ENCODE results near the gene CA6.
A peak's percentile ranks its signal among the peaks of the same experiment; 100 is the strongest.
"Not testable (repeated sequence)": the region's sequence is repeated elsewhere in the genome, so short reads cannot be mapped to it uniquely, and the experiment has no call there.

Gene CA6

DNA sequence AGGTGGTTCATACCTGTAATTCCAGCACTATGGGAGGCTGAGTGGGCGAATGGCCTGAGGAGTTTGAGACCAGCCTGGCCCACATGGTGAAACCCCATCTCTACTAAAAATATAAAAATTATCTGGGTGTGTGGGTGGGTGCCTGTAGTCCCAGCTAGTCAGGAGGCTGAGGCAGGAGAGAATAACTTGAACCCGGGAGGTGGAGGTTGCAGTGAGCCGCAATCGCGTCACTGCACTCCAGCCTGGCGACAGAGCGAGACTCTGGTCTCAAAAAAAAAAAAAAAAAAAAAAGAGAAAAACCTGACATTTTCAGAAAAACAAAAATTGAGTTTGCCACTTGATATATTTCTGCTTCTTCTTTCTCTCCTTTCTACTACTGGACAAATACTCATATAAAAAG, 24.3 kb downstream of the CA6 start:
- DNase-seq (ENCODE audit: low read depth in 2 of 2): no peak

DNA sequence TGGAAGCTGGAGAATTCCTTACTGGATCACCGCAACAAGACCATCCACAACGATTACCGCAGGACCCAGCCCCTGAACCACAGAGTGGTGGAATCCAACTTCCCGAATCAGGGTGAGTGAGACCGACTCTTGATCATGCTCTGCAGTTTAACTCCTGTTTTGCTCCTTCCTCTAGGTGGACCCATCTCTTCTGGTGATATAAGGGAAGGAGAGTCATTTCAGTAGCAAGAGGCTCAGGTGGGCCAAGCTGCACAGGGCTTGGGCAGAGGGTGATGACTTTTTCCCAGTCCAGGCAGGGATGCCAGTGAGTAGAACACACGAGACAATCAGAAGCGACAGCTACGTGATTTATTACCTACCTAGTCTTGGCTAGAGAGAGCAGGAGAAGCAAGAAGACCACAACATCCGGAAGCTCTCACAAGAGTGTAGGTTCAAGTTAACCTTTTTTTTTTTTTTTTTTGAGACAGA, 25.2 kb downstream of the CA6 start:
- DNase-seq (ENCODE audit: low read depth in 2 of 2): no peak

DNA sequence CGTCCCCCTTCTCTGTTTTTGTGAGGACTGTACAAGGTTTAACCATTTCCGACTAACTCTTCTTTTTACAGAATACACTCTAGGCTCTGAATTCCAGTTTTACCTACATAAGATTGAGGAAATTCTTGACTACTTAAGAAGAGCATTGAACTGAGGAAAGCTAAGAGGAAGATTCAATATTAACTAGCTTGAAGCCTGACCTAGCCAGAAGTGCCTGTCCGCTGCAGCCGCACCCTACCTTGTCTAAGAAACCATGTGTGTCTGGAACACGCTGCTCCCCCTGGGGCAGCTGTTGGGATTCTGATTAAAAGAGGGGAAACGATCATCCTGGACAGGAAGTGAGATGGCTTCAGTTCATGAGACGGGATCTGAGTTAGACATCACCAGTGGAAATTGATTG, 28.9 kb downstream of the CA6 start:
- DNase-seq (ENCODE audit: low read depth in 2 of 2): no peak

DNA sequence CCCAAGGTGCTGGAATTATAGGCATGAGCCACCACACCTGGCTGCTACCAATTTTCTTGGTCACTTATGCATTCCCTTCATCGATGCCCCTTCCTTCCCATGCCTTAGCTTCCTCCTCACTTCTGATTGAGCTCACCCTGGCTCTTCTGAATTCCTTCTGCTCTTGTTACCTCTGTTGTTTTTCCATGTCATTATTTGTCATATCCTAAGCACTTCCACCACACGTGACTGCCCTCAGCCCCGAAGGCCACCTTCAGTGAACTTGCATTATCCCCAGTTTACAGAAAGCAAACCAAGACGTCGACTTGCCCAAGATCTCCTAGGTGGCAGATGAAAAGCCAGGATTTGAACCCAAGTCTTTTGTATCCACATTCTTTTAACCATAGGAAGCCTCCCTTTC, 30.7 kb downstream of the CA6 start:
- no peak for DNase-seq (ENCODE audit: low read depth in 2 of 2)

GRCh38 chr1:8976896-8977450, 31.3 kb downstream of the CA6 start:
- DNase-seq (ENCODE audit: low read depth in 2 of 2): no peak

GRCh38 chr1:8980656-8981055, 35.0 kb downstream of the CA6 start:
- no peak for DNase-seq (ENCODE audit: low read depth in 2 of 2)

DNA sequence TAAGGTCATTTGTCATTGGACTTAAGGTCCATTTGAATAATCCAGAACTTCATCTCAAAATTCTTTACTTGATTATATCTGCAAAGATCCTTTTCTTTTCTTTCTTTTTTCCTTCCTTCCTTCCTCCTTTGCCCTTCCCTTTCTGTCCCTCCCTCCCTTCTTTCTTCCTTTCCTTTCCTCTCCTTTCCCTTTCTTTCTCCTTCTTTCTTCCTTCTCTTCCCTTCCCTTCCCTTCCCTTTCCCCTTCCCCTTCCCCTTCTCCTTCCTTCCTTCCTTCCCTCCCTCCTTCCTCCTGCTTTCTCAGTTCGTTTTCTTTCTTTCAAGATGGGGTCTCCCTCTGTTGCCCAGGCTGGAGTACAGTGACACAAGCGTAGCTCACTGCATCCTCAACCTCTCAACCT, 35.5 kb downstream of the CA6 start:
- no peak for DNase-seq (ENCODE audit: low read depth in 2 of 2)

- no peak for DNase-seq (ENCODE audit: low read depth in 2 of 2)
Observed at GRCh38 chr1:8984203-8984602, 38.5 kb downstream of the CA6 start.

DNA sequence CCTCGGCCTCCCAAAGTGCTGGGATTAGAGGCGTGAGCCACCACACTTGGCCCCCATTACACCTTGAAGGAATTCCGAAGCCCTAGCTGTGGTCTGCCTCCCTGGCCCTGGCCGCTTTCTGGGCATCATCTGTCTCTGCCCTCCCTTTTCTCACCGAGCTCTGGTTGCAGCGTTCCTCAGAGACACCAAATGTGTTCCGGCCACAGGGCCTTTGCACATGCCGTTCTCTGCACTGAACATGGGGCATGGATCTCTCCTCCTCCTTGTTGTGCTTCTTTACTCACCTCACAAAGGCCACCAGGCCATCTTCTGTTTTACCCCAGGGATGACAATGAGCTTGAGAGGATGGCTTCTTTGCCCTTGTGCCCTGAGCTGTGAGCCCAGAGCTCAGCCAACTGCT, 39.3 kb downstream of the CA6 start:
- no peak for DNase-seq (ENCODE audit: low read depth in 2 of 2)

DNA sequence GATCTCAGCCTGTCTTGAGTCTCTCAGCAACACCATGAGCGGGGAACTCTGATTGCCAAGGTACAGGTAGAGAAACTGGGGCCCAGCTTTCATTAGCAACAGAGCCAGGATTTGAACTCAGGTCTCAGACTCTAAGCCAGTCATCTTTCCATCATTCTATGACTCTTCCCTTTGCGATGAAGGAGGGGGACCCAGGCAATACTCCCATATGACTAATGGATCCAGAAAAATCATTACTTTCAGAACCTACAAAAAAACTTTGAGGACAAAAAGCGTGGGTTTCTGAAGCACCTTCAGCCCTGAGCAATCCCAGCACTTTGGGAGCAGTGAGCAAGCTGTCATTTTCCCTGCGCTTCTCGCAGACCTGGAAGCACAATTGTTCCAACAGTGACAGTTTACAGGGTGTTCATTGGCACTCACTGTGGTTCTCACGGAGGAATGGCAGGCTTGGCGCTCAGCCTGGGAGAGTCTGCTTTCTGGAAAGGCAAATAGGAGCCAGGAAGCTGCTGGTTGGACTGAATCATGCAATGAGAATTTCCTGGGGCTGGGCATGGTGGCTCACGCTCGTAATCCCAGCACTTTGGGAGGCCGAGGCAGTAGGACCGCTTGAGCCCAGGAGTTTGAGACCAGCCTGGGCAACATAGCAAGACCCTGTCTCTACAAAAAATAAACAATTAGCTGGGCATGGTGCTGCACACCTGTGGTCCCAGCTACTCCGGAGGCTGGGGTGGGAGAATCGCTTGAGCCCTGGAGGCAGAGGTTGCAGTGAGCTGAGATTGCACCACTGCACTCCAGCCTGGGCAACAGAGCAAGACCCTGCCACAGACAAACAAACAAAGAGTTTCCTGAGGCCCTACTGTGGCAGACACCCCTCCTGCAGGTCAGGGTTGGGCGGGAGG, 40.5 kb downstream of the CA6 start:
- DNase-seq (ENCODE audit: low read depth in 2 of 2): no peak

DNA sequence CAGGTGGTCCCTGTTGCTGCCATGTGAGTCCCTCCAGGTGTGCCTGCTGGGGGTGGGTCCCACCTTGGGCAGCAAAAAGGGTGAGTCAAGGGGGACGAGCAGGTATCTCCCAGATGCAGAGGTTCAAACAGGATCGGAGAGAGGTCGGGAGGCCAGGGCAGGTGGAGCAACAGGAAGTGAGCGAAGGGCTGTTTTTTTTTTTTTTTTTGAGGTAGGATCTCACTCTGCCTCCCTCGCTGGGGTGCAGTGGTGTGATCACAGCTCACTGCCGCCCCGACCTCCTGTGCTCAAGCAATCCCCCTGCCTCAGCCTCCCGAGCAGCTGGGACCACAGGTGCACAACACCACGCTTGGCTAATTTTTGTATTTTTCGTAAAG, 41.1 kb downstream of the CA6 start:
- DNase-seq (ENCODE audit: low read depth in 2 of 2): no peak

DNA sequence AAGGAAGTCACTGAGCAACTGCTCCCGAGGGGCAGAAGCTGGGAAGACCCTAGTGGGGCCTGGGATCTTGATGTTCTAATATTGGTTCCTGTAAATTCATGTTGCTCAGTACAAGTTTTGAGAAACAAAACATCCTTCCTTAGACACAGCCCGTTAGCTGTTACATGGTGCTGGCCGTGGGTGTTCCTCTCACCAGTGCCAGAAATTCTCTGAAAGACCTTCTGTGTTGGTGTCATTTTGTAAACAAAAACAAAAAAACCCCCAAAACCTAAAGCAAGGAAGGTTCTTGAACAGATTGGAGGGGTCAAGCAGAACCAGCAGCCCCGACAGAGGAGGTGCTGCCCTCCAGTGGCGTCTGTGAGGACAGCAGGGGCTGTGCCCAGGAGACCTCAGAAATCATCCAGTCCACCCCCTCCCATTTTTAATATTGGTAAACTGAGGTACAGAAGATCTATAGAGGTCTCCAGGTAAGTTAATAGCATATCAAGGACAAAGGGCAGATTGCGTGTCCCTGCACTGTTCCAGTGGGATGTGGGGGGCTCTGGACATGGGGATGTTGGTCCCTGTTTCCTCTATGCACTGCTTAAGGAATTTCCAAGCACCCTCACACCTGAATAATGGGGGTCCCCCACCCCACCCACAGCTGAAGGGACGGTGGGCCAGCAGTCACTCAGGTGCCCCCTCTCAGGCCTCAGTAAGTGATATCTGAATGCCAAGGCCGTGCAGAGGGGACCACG, 42.4 kb downstream of the CA6 start:
- DNase-seq (ENCODE audit: low read depth in 2 of 2): peak; percentile 64 to 65

DNA sequence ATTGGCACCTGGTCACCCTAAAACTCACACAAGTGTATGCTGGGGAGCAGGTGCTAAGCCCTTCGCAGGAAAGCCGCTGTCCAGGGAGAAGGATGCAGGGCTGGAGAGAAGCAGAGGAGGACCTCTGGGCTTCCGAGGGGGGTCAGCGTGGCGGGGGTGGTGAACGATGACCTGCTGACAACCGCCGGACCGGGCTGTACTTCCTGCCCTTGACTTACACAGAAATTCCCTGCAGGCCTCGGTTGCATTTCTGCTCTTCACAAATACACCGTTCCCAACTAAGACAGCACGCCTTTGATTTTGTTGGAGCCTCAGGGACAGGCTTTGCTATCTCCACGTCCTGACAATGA, 42.9 kb downstream of the CA6 start:
- DNase-seq (ENCODE audit: low read depth in 2 of 2): no peak

GRCh38 chr1:8989061-8989460, 43.4 kb downstream of the CA6 start:
- DNase-seq (ENCODE audit: low read depth in 2 of 2): no peak

- no peak for DNase-seq (ENCODE audit: low read depth in 2 of 2)
Observed at GRCh38 chr1:8989821-8990220, 44.2 kb downstream of the CA6 start.

DNA sequence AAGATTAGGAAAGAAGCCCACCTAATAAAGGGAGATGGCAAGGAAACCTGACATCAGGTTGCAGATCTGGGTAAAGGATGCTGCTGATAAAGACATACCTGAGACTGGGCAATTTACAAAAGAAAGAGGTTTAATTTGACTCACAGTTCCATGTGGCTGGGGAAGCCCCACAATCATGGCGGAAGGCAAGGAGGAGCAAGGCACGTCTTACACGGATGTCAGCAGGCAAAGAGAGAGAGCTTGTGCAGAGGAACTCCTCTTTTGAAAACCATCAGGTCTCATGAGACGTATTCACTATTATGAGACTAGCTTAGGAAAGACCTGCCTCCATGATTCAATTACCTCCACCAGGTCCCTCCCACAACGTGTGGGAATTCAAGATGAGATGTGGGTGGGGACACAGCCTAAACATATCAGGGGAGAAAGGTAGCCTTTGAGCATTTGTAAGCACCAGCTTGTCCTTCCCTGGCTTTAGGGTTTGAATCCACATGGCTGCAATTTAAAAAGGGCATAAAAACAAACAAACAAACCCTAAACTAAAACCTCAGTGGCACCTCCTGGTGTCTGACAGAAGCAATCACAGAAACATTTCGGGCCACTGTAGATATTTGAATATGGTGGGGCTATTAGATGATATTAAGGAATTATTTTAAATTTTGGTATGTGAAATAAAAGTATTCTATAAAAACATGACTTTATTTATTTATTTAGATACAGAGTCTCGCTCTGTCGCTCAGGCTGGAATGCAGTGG, 47.4 kb downstream of the CA6 start:
- DNase-seq (ENCODE audit: low read depth in 2 of 2): no peak

- not testable (repeated sequence) for DNase-seq (ENCODE audit: low read depth in 2 of 2)
Observed at GRCh38 chr1:8993962-8994675, 48.5 kb downstream of the CA6 start.

GRCh38 chr1:9001534-9002214, 56.0 kb downstream of the CA6 start:
- not testable (repeated sequence) for DNase-seq (ENCODE audit: low read depth in 2 of 2)

DNA sequence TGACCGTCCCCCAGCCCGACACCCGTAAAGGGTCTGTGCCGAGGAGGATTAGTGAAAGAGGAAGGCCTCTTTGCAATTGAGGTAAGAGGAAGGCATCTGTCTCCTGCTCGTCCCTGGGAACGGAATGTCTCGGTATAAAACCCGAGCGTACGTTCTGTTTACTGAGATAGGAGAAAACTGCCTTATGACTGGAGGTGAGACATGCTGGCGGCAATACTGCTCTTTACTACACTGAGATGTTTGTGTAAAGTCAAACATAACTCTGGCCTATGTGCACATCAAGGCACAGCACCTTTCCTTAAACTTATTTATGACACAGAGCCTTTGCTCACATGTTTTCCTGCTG, 56.5 kb downstream of the CA6 start:
- not testable (repeated sequence) for DNase-seq (ENCODE audit: low read depth in 2 of 2)

DNA sequence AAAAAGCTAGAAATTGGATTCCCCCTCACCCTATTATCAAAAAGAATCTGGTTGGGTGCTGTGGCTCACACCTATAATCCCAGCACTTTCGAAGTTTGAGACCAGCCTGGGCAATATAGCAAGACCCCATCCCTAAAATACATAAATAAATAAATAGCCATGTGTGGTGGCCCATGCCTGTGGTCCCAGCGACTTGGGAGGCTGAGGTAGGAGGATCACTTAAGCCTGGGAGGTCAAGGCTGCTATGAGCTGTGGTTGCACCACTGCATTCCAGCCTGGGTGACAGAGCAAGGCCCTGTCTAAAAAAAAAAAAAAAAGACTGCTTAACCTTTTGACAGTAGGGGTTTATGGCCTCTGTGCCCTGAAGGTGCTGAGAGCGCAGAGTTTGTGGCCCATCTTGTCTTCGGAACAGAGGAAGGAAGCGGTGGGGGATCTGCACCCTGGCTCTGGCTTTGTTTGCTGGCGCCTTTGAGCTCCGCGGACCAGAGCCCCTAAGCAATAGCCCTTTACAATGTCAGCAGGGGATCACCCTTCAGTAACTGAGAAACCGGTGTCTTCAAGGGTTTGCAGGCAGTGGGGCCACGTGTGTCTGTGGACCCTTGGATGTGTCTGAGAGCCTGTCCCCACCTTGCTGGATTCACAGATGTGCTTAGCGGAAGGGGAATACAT, 58.5 kb downstream of the CA6 start:
- no peak for DNase-seq (ENCODE audit: low read depth in 2 of 2)

Measured in activated CD4-positive, alpha-beta T cell treated with anti-CD3 and anti-CD28 coated beads for 24 hours (primary cell).